ENCODE results near the gene RIOK3.

DNA sequence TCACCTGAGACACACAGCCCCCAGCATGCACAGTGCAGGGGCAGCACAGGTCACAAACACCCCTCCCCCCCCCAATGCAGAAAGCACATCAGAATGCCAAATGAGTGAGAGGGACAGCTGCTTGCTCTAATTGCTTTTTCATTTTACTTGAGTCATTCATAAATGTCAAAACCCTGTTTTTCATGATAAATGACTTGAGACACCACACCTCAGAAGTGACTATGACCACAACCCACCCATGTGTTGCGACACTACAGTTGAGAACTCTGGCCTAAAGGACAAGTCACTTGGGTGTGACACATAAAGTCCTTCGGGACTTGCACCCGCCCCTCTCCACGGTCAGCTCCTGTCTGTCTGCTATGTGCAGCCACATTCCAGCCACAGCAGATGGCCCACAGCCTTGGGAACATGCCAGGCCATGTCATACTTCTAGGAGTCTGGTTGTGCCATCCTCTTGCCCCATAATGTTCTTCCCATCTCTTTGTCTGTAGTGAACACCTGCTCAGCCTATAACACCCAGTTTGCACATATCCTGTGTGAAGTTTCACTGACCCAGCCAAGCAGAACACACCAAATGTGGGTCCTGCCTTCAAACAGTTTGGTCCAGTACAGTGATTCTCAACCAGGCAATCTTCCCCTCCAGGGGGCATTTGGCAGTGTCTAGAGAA is 30.2 kb upstream of the RIOK3 start:
- TF ChIP-seq, protein P1, sequence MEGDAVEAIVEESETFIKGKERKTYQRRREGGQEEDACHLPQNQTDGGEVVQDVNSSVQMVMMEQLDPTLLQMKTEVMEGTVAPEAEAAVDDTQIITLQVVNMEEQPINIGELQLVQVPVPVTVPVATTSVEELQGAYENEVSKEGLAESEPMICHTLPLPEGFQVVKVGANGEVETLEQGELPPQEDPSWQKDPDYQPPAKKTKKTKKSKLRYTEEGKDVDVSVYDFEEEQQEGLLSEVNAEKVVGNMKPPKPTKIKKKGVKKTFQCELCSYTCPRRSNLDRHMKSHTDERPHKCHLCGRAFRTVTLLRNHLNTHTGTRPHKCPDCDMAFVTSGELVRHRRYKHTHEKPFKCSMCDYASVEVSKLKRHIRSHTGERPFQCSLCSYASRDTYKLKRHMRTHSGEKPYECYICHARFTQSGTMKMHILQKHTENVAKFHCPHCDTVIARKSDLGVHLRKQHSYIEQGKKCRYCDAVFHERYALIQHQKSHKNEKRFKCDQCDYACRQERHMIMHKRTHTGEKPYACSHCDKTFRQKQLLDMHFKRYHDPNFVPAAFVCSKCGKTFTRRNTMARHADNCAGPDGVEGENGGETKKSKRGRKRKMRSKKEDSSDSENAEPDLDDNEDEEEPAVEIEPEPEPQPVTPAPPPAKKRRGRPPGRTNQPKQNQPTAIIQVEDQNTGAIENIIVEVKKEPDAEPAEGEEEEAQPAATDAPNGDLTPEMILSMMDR (IDR thresholded peaks at IDR 0.05) = no peak
- no peak for TF ChIP-seq EP300 (IDR thresholded peaks at IDR 0.05)
- no peak for TF ChIP-seq POLR2A (IDR thresholded peaks at IDR 0.05)

Data from suprapubic skin (tissue), 3 donors.